Measurements from ENCODE around the gene ADIRF. TPM values are rescaled to one million over a fixed set of nuclear protein-coding genes. Genes with fewer than 3 reads are reported as not detected.
"Not testable (repeated sequence)": the region's sequence is repeated elsewhere in the genome, so short reads cannot be mapped to it uniquely, and the experiment has no call there.

ADIRF gene
- total RNA-seq, 1 donor from 2014 or later = not detected

DNA sequence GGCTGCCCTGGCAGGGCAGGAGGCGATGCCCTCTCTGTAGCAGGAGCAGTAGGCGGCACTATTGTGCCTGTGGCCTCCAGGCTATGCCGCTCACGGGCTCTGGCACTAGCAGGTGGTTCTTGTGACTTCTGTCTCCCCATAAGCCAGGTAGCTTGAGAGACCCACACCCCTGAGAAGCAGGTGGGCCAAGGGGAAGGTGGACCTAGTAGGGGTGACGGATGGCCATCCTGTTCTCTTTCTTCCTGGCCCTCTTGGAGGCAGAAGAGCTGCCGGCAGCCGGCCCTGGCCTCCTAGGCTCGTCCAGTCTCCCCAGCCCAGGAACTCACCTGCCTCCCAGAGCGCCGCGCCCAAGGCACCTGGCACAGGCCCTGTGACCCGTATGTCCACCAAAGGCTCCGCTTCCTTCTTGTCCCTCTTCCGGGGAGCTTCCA is 26.3 kb upstream of the ADIRF start:
- Mint-ChIP-seq H3K9me3 (no peaks in the 10 kb centered on the region), H3K4me1 (ENCODE audit: low read depth) (peaks cover 2% of the 10 kb centered on the region), H3K36me3 (ENCODE audit: low read depth) (no peaks in the 10 kb centered on the region), H3K27me3 (ENCODE audit: low read depth) (peaks cover 5% of the 10 kb centered on the region), H3K27ac (no peak overlapping the region), H3K4me3 (ENCODE audit: low read depth) (no peak overlapping the region)
- DNase-seq (ENCODE audit: low spot score) = no peak
- intact Hi-C loops (cut with micrococcal nuclease) = no loop called here

GRCh38 chr10:86942441-86943315 is 25.6 kb upstream of the ADIRF start:
- intact Hi-C loops (cut with micrococcal nuclease) = no loop called here
- Mint-ChIP-seq H3K9me3 (no peaks in the 10 kb centered on the region), H3K4me1 (ENCODE audit: low read depth) (peaks cover 2% of the 10 kb centered on the region), H3K36me3 (ENCODE audit: low read depth) (no peaks in the 10 kb centered on the region), H3K27ac (no peak overlapping the region), H3K4me3 (ENCODE audit: low read depth) (no peak overlapping the region), H3K27me3 (ENCODE audit: low read depth) (peaks cover 7% of the 10 kb centered on the region)
- DNase-seq (ENCODE audit: low spot score) = no peak

- Mint-ChIP-seq H3K4me1 (ENCODE audit: low read depth) (peaks cover 2% of the 10 kb centered on the region), H3K36me3 (ENCODE audit: low read depth) (no peaks in the 10 kb centered on the region), H3K27ac (no peak overlapping the region), H3K4me3 (ENCODE audit: low read depth) (no peak overlapping the region), H3K9me3 (no peaks in the 10 kb centered on the region), H3K27me3 (ENCODE audit: low read depth) (peaks cover 10% of the 10 kb centered on the region)
- intact Hi-C loops (cut with micrococcal nuclease) = no loop called here
- DNase-seq (ENCODE audit: low spot score) = no peak
Measured at GRCh38 chr10:86943316-86944030, 24.8 kb upstream of the ADIRF start.

DNA sequence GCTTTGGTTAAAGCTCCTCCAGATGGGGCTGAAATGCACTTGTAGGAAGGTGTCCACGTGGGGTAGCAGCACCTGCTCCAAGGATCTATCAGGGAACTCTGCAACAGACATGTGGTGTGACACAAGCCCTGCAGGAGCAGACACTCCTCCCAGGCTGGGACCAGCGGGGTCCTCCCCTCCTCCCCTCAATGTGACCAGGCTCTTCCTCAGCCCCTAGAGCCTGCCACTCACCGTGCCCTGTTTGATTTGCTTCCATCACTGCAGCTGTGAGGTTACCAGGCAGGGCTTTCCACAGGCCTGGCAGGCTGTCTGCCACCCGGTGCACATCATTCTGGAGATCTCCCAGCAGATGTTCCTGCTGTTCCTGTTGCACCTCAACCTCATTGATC is 24.3 kb upstream of the ADIRF start:
- no peak overlapping the region for H3K4me3 Mint-ChIP-seq (ENCODE audit: low read depth)
- H3K27ac Mint-ChIP-seq = no peak overlapping the region
- H3K36me3 Mint-ChIP-seq (ENCODE audit: low read depth) = no peaks in the 10 kb centered on the region
- peaks cover 2% of the 10 kb centered on the region for H3K4me1 Mint-ChIP-seq (ENCODE audit: low read depth)
- H3K9me3 Mint-ChIP-seq = no peaks in the 10 kb centered on the region
- H3K27me3 Mint-ChIP-seq (ENCODE audit: low read depth) = peaks cover 10% of the 10 kb centered on the region
- no peak for DNase-seq (ENCODE audit: low spot score)
- intact Hi-C loops (cut with micrococcal nuclease) = no loop called here

DNA sequence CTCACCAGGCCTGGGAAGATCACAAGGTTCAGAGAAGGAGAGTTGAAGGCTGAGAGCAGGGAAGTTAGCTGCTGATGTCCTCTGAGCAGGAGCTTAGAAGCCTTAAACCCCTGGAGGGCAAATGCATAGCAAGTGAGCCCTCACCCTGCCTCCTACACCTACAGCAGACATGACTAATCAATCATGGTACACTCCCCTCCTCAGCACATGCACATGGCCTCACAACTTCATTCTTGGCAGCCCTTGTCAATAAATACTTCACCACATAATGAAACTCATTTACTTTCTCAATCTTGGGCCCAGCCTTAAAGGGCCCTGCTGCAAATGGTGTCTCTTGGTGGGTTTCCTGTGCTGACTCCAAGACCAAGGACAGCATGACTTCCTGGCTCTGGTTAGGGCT is 23.8 kb upstream of the ADIRF start:
- Mint-ChIP-seq H3K9me3 (no peaks in the 10 kb centered on the region), H3K4me3 (ENCODE audit: low read depth) (no peak overlapping the region), H3K4me1 (ENCODE audit: low read depth) (peaks cover 1% of the 10 kb centered on the region), H3K36me3 (ENCODE audit: low read depth) (no peaks in the 10 kb centered on the region), H3K27ac (no peak overlapping the region), H3K27me3 (ENCODE audit: low read depth) (peaks cover 10% of the 10 kb centered on the region)
- intact Hi-C loops (cut with micrococcal nuclease) = no loop called here
- DNase-seq (ENCODE audit: low spot score) = no peak

GRCh38 chr10:86944907-86945306 is 23.4 kb upstream of the ADIRF start:
- DNase-seq (ENCODE audit: low spot score) = no peak
- intact Hi-C loops (cut with micrococcal nuclease) = no loop called here
- H3K4me1 Mint-ChIP-seq (ENCODE audit: low read depth) = no peaks in the 10 kb centered on the region
- H3K27me3 Mint-ChIP-seq (ENCODE audit: low read depth) = peaks cover 10% of the 10 kb centered on the region
- no peaks in the 10 kb centered on the region for H3K9me3 Mint-ChIP-seq
- no peak overlapping the region for H3K4me3 Mint-ChIP-seq (ENCODE audit: low read depth)
- no peaks in the 10 kb centered on the region for H3K36me3 Mint-ChIP-seq (ENCODE audit: low read depth)
- H3K27ac Mint-ChIP-seq = no peak overlapping the region

- no peaks in the 10 kb centered on the region for H3K9me3 Mint-ChIP-seq
- H3K4me3 Mint-ChIP-seq (ENCODE audit: low read depth) = no peak overlapping the region
- H3K27ac Mint-ChIP-seq = no peak overlapping the region
- intact Hi-C loops (cut with micrococcal nuclease) = no loop called here
- no peak for DNase-seq (ENCODE audit: low spot score)
- H3K4me1 Mint-ChIP-seq (ENCODE audit: low read depth) = peaks cover 4% of the 10 kb centered on the region
- peaks cover 10% of the 10 kb centered on the region for H3K27me3 Mint-ChIP-seq (ENCODE audit: low read depth)
- no peaks in the 10 kb centered on the region for H3K36me3 Mint-ChIP-seq (ENCODE audit: low read depth)
Measured at GRCh38 chr10:86945361-86946212, 22.7 kb upstream of the ADIRF start.

DNA sequence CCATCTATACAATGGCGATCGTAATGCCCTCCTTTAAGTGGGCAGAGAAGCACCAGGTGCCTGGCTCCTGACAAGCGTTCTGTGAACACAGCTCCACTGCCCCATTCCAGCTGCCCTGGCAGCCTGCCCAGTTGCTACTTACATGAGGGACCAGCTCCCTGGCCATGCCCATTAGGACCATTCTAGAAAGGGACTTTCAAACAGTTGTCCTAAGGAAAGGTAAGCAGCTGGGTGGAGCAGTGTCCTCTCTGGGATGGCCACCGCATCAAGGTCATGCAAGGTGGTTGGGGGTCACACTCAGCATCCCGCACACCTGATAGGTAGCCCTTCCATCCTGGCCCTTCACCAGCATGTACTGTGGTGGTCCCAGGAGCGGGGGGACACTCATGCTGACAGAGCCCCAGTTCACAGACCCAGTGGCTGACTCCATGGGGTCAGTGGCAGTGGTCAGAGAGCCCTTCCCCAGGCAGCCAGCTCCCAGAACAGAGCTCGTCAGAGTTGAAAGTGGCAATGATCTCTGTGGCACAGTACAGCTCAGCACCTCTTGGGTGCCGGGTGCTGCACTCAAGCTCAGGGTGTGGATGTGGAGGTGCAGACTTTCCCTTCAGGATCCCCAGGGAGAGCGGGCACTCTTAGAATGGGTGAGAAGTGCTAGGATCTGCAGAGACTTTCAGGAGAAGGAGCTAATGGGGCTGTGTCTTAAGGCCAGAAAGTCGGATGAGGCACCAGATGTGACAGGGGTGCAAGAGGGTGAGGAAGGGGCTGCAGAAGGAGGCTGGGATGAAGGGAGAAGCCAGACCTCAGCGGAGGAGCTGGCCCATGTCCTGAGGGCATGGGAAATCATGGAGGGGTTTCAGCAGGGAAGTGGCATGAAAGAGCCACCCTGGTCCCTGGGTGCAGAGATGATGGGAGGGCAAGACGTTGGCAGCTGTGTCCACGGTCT is 21.8 kb upstream of the ADIRF start:
- no peak overlapping the region for H3K4me3 Mint-ChIP-seq (ENCODE audit: low read depth)
- no peak for DNase-seq (ENCODE audit: low spot score)
- intact Hi-C loops (cut with micrococcal nuclease) = no loop called here

DNA sequence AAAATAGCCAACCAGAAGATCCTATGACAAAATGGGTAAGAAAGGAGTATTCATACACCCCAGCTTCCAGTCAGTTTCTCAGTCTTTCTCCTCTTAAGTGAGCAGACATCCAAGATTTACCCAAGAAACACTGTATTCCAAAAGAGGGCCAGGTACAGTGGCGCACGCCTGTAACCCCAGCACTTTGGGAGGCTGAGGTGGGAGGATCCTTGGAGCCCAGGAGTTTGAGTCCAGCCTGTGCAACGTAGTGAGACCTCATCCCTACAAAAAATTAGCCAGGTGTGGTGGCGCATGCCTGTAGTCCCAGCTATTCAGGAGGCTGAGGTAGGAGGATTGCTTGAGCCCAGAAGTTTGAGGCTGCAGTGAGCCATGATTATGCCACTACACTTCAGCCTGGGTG is 20.5 kb upstream of the ADIRF start:
- DNase-seq (ENCODE audit: low spot score); intact Hi-C loops (cut with micrococcal nuclease); H3K27me3 Mint-ChIP-seq (ENCODE audit: low read depth); H3K4me3 Mint-ChIP-seq (ENCODE audit: low read depth); H3K27ac Mint-ChIP-seq; H3K36me3 Mint-ChIP-seq (ENCODE audit: low read depth); H3K4me1 Mint-ChIP-seq (ENCODE audit: low read depth): not testable (repeated sequence)
- H3K9me3 Mint-ChIP-seq = peaks cover 10% of the 10 kb centered on the region

More for the DNA sequence above, 21.8 kb upstream of the ADIRF start:
- Mint-ChIP-seq H3K27me3 (ENCODE audit: low read depth) (peaks cover 10% of the 10 kb centered on the region), H3K9me3 (no peaks in the 10 kb centered on the region), H3K36me3 (ENCODE audit: low read depth) (no peaks in the 10 kb centered on the region), H3K4me1 (ENCODE audit: low read depth) (peaks cover 5% of the 10 kb centered on the region), H3K27ac (no peak overlapping the region)

- intact Hi-C loops (cut with micrococcal nuclease) = no loop called here
- no peaks in the 10 kb centered on the region for H3K36me3 Mint-ChIP-seq (ENCODE audit: low read depth)
Measured at GRCh38 chr10:86950349-86950748, 17.9 kb upstream of the ADIRF start.

DNA sequence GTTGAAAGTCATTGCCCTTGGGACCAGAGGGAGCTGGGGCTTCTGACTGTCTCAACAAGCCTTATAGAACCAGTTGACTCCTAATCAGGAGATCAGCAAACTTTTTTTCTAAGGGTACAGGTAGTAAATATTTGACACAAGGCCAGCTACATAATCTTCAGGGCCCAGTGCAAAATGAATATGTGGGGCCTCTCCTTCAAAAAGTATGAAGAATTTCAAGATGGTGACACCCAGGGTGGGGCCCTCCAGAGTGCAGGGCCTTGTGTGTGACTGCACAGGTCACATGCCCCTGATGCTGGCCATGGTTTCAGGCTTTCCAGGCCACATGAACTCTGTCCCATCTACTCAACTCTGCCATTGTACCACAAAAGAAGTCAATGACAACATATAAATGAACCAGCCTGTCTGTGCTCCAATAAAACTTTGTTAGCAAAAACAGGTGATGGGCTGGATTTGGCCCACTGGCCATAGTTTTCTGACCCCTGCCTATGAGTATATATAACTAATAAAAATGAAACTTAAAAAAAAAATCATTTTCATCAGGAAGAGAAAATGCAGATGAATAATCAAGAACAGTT is 17.0 kb upstream of the ADIRF start:
- Mint-ChIP-seq H3K4me3 (ENCODE audit: low read depth) (no peak overlapping the region), H3K36me3 (ENCODE audit: low read depth) (no peaks in the 10 kb centered on the region), H3K27ac (no peak overlapping the region), H3K27me3 (ENCODE audit: low read depth) (peaks cover 10% of the 10 kb centered on the region), H3K9me3 (peaks cover 10% of the 10 kb centered on the region), H3K4me1 (ENCODE audit: low read depth) (peaks cover 5% of the 10 kb centered on the region)
- DNase-seq (ENCODE audit: low spot score) = no peak
- intact Hi-C loops (cut with micrococcal nuclease) = no loop called here

More at GRCh38 chr10:86950349-86950748, 17.9 kb upstream of the ADIRF start:
- no peak overlapping the region for H3K4me3 Mint-ChIP-seq (ENCODE audit: low read depth)
- DNase-seq (ENCODE audit: low spot score) = no peak
- peak overlapping the region; percentile 9 for H3K27ac Mint-ChIP-seq
- peaks cover 10% of the 10 kb centered on the region for H3K9me3 Mint-ChIP-seq
- peaks cover 5% of the 10 kb centered on the region for H3K4me1 Mint-ChIP-seq (ENCODE audit: low read depth)
- peaks cover 10% of the 10 kb centered on the region for H3K27me3 Mint-ChIP-seq (ENCODE audit: low read depth)

Data from activated T-helper 2 cell treated with anti-CD3 and anti-CD28 coated beads, Interferon-gamma antibody, Interleukin-2, Interleukin-4, amounts not matched to agents 10 μg/mL and 5 μg/mL and 100 μg/mL, durations not matched to agents 14 hours and 24 hours and 36 hours (primary cell).